ENCODE measurements around the gene ZNF557.
"Not testable (repeated sequence)": the region's sequence is repeated elsewhere in the genome, so short reads cannot be mapped to it uniquely, and the experiment has no call there.

Gene ZNF557

DNA sequence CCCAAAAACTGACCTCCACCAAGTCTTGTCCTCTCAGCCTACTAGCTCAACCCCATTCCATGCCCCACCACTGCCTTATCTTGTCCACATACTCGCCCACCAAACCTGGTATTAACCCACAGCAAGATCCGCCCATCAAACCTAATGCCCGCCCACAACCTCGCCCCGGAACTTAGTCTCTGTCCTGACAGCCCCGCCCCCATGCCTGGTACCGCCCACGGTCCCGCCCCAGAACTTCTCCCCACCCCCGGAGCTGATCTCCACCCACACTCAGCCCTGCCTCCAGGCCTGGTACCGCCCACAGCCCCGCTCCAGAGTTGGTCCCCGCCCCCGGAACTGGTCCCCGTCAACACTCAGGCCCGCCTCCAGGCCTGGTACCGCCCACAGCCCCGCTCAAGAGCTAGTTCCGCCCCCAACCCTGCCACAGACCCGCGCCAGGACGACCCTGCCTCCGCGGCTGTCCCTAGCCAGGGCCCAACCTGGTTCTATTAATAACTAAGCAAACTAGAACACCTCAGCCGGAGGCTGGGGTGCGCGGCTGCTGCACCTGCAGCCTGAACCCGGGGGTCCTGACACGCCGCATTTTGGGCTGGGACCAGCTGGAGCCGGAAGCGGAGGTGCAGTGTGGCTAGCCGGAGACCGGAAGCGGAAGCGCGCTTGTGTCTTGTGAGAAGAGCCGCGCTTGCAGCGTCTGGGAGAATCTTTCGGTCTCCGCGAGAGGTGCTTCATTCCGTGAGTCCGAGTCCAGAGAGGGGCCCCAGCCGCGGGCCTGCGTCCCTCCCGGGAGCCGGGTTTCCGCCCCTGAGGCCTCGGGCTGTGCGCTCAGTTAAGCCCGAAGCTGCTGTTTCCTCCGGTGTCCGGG is at the start of gene ZNF557:
ZNF557 (plus strand) TSS at position 662 of the 862 bp plus-strand sequence. CDS start 5,372 bp downstream, outside the sequence.
- H3K4me3 ChIP-seq (ENCODE audit: low read depth, low read length): peak within 1 kb of the TSS; percentile 86
- TF ChIP-seq, protein P1, sequence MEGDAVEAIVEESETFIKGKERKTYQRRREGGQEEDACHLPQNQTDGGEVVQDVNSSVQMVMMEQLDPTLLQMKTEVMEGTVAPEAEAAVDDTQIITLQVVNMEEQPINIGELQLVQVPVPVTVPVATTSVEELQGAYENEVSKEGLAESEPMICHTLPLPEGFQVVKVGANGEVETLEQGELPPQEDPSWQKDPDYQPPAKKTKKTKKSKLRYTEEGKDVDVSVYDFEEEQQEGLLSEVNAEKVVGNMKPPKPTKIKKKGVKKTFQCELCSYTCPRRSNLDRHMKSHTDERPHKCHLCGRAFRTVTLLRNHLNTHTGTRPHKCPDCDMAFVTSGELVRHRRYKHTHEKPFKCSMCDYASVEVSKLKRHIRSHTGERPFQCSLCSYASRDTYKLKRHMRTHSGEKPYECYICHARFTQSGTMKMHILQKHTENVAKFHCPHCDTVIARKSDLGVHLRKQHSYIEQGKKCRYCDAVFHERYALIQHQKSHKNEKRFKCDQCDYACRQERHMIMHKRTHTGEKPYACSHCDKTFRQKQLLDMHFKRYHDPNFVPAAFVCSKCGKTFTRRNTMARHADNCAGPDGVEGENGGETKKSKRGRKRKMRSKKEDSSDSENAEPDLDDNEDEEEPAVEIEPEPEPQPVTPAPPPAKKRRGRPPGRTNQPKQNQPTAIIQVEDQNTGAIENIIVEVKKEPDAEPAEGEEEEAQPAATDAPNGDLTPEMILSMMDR (IDR thresholded peaks at IDR 0.05; ENCODE audit: control insufficient read depth, extremely low read depth, insufficient read depth): no peak
- DNase-seq (ENCODE audit: low read depth): peak; percentile 92

GRCh38 chr19:7021331-7021730 is 48.2 kb upstream of the ZNF557 start, which contains the start of gene MBD3L2B:
MBD3L2B (minus strand) TSS chr19:7021431; CDS start chr19:7021397, 34 bp downstream.
- DNase-seq (ENCODE audit: low read depth); H3K4me3 ChIP-seq (ENCODE audit: low read depth, low read length): not testable (repeated sequence)

DNA sequence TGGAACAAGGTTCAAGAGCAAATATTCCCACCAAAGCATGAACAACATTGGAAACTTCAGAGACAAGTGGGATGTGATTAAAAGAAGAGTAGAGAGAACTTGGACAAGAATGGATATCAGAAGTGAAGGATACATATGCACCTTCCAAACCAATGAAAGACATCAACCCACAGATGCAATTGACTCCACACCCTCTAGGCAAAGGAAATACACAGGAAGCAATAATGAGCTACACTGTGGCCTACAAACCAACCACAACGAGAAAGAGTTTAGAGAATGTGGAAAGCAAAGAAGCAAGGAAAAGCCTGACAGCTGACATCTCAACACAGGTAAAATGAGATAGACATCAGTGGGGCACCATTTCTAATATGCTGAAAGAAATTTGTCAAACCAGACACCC is 40.7 kb upstream of the ZNF557 start:
- DNase-seq (ENCODE audit: low read depth): not testable (repeated sequence)

DNA sequence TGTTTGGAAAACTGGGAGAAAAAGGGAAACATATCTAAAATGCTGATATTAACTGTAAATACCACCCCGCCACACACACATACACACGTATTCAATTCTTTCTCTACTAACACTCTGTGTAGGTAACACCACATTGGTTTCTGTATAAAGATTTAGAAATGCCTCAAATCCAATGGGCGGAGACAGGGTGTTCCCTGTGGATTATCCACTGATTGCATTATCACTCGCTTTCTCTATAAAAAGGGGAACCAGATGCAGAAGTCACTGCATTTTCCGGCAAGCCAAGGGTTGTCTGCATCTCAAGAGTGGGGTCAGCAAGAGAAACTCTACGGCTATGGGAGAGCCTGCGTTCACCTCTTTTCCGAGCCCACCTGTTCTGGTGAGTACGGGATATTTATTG is 39.2 kb upstream of the ZNF557 start, which contains the start of gene MBD3L5:
MBD3L5 (plus strand) TSS at position 301 of the 400 bp plus-strand sequence; CDS start at position 335, 34 bp downstream.
- not testable (repeated sequence) for DNase-seq (ENCODE audit: low read depth); H3K4me3 ChIP-seq (ENCODE audit: low read depth, low read length)

More for the DNA sequence above, 40.7 kb upstream of the ZNF557 start:
- not testable (repeated sequence) for H3K4me3 ChIP-seq (ENCODE audit: low read depth, low read length)

GRCh38 chr19:7040079-7040478 is 29.4 kb upstream of the ZNF557 start, which contains the start of gene MBD3L4:
MBD3L4 (minus strand) TSS chr19:7040179; CDS start chr19:7040144, 35 bp downstream.
- DNase-seq (ENCODE audit: low read depth); H3K4me3 ChIP-seq (ENCODE audit: low read depth, low read length): not testable (repeated sequence)

DNA sequence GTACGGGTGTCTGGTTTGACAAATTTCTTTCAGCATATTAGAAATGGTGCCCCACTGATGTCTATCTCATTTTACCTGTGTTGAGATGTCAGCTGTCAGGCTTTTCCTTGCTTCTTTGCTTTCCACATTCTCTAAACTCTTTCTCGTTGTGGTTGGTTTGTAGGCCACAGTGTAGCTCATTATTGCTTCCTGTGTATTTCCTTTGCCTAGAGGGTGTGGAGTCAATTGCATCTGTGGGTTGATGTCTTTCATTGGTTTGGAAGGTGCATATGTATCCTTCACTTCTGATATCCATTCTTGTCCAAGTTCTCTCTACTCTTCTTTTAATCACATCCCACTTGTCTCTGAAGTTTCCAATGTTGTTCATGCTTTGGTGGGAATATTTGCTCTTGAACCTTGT is 27.9 kb upstream of the ZNF557 start:
- DNase-seq (ENCODE audit: low read depth); H3K4me3 ChIP-seq (ENCODE audit: low read depth, low read length): not testable (repeated sequence)

- not testable (repeated sequence) for H3K4me3 ChIP-seq (ENCODE audit: low read depth, low read length); DNase-seq (ENCODE audit: low read depth)
Observed at GRCh38 chr19:7049021-7049420, 20.5 kb upstream of the ZNF557 start, which contains the start of gene MBD3L2. MBD3L2 (plus strand) TSS chr19:7049321; CDS start chr19:7049374, 53 bp downstream.

DNA sequence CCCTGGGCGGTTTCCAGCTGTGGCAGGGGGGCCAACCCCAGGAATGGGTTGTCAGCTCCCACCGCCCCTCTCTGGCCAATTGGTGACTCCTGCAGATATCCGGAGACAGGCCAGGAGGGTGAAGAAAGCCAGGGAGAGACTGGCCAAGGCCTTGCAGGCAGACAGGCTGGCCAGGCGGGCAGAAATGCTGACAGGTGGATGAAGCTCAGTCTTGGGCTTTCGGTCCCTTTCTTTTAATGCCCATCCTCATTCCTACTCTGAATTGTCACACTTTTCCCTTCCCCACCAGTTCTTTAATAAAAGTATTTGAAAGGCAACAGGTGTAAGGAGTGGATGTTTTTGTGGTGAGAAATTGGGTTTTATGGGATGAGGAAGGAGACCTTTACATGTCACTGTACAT is 18.1 kb upstream of the ZNF557 start:
- DNase-seq (ENCODE audit: low read depth); H3K4me3 ChIP-seq (ENCODE audit: low read depth, low read length): not testable (repeated sequence)

- not testable (repeated sequence) for DNase-seq (ENCODE audit: low read depth); H3K4me3 ChIP-seq (ENCODE audit: low read depth, low read length)
Observed at GRCh38 chr19:7052896-7053295, 16.6 kb upstream of the ZNF557 start.

DNA sequence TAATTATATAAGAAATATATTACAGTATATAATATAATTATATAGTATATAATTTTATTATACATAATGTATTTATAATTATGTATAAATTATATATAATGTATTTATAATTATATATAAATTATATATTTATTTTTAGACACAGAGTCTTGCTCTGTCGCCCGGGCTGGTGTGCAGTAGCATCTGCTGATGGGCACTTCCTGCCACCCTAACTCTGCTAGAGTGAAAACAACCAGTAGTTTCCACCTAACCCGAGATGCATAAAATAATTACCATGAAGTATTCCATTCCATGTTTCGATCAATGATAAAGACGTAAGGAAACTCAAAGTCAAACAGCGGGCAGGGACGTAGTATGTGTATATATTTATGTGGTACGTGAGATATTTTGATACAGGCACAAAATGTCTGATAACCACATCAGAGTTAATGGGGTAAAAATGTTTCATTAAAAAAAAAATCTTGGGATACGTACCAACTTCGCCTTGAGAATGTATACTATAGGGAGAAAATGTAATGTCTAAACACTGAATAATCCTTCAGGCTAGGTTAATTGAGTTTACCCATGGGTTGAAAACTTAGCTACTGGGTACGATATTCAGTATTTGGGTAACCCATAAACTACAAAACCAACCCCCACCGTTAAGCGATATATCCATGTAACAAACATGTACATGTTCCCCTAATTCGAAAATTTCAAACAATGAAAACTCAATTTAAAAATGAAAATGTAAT is 14.7 kb upstream of the ZNF557 start:
- H3K4me3 ChIP-seq (ENCODE audit: low read depth, low read length): not testable (repeated sequence)

DNA sequence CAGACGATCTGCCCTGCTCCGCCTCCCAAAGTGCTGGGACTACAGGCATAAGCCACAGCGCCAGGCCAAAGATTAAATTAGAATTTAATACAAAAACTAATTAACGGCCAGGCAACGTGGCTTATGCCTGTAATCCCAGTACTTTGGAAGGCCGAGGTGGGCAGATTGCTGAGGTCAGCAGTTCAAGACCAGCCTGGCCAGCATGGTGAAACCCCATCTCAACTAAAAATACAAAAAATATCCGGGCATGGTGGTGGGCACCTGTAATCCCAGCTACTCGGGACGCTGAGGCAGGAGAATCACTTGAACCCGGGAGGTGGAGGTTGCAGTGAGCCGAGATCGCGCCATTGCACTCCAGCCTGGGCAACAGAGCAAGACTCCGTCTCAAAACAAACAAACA is 13.8 kb upstream of the ZNF557 start:
- not testable (repeated sequence) for H3K4me3 ChIP-seq (ENCODE audit: low read depth, low read length); DNase-seq (ENCODE audit: low read depth)

More for the DNA sequence above, 14.7 kb upstream of the ZNF557 start:
- DNase-seq (ENCODE audit: low read depth): not testable (repeated sequence)

DNA sequence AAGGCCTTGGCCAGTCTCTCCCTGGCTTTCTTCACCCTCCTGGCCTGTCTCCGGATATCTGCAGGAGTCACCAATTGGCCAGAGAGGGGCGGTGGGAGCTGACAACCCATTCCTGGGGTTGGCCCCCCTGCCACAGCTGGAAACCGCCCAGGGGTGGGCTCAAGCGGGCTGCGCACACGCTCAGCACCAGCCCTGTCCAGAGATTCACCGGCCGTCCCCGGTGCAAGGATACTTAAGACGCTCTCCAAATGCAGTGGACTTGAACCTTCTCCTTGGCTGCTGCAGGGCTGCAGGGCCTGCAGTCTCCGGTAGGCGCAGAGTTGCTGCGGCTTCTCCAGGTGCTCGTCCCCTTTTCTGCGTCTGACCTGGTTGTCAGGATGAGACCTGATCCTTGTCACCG is 13.1 kb upstream of the ZNF557 start:
- H3K4me3 ChIP-seq (ENCODE audit: low read depth, low read length); DNase-seq (ENCODE audit: low read depth): not testable (repeated sequence)

DNA sequence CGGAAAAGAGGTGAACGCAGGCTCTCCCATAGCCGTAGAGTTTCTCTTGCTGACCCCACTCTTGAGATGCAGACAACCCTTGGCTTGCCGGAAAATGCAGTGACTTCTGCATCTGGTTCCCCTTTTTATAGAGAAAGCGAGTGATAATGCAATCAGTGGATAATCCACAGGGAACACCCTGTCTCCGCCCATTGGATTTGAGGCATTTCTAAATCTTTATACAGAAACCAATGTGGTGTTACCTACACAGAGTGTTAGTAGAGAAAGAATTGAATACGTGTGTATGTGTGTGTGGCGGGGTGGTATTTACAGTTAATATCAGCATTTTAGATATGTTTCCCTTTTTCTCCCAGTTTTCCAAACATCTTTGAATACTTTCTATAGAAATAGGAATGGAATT is 10.9 kb upstream of the ZNF557 start, which contains the start of gene MBD3L3:
MBD3L3 (minus strand) TSS at position 101 of the 400 bp plus-strand sequence; CDS start at position 30, 71 bp downstream.
- not testable (repeated sequence) for H3K4me3 ChIP-seq (ENCODE audit: low read depth, low read length); DNase-seq (ENCODE audit: low read depth)

GRCh38 chr19:7059977-7060376 is 9.5 kb upstream of the ZNF557 start:
- not testable (repeated sequence) for H3K4me3 ChIP-seq (ENCODE audit: low read depth, low read length); DNase-seq (ENCODE audit: low read depth)
